Stimulated activated CD8-positive, alpha-beta memory T cell treated with anti-CD3 and anti-CD28 coated beads, Interleukin-2, amount 100 ng/mL, for 48 hours (primary cell): Measurements from ENCODE around the gene FMNL1.

Source experiments
- DNase-seq, 2 donors: peaks; one replicate each; pipeline ENCODE4 v3.0.0-alpha.2; 2020; ENCODE audit warnings: low read depth in 2 of 2

Gene FMNL1

GRCh38 chr17:45258981-45259380, 37.3 kb downstream of the FMNL1 start:
- no peak for DNase-seq

DNA sequence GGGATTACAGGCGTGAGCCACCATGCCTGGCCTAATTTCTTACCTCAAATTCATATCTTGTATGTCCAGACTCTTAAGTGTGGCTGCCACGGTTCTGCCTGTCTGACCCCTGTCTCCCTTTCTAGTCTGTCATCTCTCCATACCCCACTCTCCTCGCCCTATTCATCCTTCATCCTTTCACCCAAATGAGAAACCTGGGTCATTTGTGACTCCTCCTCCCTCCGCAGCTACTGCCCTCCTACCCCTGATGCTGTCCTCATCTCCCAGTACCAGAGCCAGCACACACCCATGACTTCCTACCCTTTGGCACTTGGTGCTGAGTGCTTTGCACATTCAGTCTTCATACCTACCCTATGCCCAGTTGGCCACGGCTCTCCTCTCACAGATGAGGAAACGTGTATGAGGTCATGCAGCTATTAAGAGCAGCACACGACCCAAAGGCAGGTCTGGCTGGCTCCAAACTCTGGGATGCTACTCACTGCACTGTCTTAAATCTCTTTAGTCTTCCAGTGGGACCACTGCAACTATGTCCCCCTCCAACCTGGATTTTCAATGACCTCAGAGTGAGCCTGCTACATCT, 38.6 kb downstream of the FMNL1 start:
- DNase-seq = no peak

GRCh38 chr17:45261577-45262515, 40.2 kb downstream of the FMNL1 start, which contains the start of gene SPATA32:
TSS of gene SPATA32 (minus strand) at chr17:45262094. CDS start at chr17:45262016, 78 bp downstream.
- peak; percentile 61 to 70 for DNase-seq

DNA sequence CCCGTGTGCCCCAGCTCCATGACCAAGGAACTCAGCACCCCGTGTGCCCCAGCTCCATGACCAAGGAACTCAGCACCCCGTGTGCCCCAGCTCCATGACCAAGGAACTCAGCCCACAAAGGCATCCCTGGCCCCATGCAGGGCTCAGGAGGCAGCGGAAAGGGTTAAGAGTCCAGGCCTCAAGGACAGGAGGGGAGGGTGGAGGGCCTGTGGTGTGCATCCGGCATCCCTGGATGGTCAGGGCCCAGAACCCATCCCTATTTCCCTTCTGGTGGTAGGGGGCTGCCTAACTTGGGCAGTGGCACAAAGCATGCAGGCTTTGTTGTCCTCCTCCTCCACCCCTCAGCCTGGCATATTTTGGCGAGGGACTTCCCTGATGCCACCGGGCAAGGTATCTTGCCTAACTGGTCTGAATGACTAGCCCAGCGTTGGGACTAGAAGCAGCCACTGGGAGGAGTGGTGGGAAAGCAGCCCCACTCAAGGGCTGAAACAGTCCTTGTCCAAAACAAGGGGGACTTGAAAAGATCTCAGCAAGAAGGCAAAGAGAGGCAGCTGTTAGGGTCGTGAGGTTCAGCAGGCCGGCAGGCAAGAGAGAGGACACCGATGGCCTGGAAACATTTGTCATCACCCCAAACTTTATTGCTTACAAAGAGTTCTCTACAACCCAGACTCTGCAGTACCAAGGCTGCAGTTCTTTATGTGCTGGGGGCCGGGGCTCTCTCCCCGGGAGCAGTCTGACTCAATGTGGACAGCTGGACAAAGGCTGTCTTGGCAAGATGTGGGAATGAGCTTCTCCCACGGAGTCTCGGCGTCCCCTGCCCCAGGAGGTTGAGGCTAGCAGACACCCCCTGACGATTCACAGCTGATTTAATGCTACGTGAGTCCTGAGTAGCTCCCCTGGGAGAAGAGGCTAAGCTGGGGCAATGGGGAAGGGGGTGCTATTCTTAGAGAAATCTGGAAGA, 41.1 kb downstream of the FMNL1 start:
- no peak for DNase-seq

DNA sequence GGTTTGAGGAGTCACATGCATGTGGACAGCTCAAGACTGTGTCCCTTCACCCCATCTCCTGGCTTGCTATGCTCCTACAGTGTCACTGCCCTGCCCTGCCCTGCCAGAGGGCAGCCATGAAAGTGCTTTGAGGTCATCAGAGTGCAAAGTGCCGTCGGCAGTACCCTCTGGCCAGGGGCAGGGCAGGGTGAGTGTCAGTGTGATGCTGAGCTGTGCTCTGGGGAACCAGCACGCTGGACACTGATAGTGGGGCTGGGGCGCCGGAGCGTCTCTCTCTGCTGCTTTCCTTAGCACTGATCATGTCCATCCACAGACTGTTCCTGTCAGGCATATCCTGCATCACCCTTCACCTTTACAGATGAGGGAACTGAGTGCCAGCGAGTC, 41.8 kb downstream of the FMNL1 start:
- DNase-seq = no peak

GRCh38 chr17:45264430-45264829, 42.7 kb downstream of the FMNL1 start:
- DNase-seq = no peak

- DNase-seq = no peak
These were observed 43.3 kb downstream of the FMNL1 start for GRCh38 chr17:45264988-45265387.

DNA sequence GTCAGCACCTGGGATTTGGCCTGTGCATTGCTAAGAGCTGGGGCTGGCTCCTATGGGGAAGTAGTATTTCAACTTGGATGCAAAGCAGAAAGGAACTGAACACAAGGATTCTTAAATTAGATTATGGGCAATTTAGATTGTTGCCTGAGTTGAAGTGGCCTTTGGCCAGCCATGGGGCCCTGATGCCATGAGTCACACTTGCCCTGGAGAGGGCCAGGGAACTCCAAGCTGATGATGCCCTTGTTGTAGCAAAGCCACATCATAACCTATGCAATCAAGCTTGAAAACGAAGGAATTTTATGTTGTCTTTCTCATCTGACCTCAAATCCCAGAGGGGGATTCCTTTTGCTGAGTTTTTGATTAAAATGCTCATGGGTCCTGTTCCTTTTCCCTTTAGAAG, 44.1 kb downstream of the FMNL1 start:
- no peak for DNase-seq

DNA sequence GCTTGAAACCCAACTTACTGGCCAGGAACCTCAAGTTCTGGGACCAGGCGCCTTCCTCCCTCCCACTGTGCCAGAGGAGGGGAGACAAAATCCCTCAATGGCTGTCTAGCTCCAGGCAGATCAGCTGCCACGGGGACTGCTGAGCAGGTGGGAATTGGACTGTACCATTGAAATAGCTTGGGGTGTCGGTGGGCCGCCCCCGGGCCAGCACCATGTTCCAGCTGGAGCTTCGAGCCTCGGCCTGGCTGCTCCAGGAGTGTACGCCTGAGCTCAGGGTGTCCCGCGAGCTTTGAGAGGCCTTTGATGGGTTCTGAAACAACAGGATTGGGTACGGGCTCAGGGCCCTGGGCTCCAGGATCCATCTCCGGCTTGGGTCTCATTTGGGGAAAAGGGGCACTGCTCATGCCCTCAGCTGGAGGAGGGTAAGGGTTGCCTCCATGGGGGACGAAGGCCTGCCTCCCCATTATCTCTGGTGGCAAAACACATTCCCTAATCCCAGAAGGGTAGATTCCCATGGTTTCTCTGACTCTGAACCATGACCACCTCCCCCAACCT, 44.8 kb downstream of the FMNL1 start:
- no peak for DNase-seq

GRCh38 chr17:45267436-45268055, 45.9 kb downstream of the FMNL1 start:
- DNase-seq = no peak

DNA sequence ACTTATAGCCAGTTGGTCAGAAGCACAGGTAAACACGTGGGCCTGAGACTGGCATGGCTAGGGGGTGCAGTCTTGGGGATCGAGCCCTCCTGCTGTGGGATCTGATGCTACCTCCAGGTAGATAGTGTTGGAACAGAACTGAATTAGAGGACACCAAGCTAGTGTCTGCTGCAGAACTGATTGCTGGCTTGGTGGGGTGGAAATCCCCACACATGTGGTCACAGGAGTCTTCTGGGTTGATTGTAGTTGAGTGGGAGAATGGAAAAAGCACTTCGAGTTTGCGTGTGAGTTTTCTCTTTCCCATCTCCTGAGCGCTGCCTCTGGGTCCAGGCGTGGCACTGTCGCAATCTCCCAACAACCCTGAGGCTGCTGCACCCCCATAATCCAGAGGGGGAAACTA, 48.2 kb downstream of the FMNL1 start:
- no peak for DNase-seq

DNA sequence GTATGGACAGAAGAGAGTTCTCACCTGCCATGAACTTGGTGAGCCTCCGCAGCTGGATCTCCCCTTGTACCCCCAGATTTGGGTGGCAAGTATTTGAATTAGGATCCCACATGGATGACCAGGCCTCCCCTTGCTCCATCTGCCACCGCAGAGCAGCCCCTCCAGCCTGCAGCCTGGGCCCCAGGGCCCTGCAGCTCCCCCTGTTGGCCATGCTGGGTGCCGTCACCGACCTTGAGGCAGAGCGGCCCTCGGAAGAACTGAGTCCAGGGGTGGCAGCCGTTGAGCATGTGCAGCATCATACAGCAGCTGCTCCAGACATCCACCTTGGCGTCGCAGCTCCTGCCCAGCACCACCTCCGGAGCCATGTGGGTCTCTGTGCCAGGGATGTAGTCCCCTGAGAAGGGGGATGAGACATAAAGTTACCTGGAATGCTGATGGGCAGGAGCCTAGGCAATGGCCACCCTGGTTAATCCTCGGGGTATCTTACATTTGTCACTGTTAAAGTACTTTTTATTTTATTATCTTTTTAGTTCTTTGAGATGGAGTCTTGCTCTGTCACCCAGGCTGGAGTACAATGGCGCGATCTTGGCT, 49.2 kb downstream of the FMNL1 start:
- peak; percentile 34 to 49 for DNase-seq

DNA sequence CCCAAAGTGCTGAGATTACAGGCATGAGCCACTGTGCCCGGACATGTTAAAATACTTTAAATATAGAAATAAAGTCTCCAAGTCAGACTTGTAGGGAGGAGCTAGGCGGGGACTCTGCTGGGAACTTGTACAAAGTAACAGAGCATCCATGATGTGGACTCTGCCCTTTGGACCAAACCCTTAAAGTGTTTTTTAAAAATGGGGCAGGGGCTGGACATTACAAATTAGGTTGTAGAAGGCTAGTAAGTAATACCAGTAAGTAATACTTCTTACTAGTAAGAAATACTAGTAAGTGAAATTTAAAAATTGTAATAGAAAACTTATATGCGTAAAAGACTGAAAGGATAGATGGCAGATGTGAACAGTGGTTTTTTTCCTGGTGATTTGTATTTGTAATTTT, 49.9 kb downstream of the FMNL1 start:
- DNase-seq = no peak

GRCh38 chr17:45273551-45273957, 51.9 kb downstream of the FMNL1 start:
- no peak for DNase-seq

DNA sequence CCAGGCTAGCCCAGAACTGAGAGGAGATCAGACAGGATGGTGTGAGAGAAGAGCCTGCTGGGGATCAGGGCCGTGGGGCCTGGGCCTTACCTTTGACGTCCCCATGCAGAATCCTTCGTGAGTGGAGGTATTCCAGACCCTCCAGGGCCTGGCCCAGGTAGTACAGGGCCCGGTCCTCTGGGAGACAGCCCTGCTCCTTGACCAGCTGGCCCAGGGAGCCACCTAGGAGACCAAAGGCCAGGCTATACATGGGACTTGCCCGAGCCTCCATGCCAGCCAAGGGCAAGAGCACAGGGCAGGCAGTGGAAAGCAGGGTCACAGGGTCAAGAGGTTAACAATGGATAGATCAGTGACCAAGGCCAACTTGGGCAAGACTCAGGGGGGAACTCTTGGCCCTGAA, 52.3 kb downstream of the FMNL1 start:
- no peak for DNase-seq

- no peak for DNase-seq
These were observed 54.3 kb downstream of the FMNL1 start for GRCh38 chr17:45276031-45276430.

GRCh38 chr17:45277216-45277849, 55.6 kb downstream of the FMNL1 start:
- peak; percentile 78 to 84 for DNase-seq

DNA sequence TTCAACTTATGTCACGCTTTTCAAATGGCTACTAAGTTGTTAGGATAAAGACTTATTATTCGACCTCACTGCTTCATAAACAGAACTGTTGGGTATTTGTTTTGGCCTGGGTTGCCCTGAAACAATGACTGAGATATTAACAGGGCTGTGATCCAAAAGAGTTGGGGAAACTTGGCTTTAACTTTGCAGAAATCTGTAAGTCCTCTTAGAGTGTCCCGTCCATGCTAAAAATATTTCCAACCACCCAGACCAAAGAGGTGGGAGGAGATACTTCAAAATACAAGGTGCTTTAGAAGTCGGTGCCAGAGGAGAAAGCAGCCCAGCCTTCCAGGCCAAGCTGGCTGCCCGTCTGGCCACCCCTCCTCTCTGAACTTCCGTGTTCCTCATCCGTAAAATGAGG, 56.3 kb downstream of the FMNL1 start:
- no peak for DNase-seq

- DNase-seq = no peak
These were observed 58.2 kb downstream of the FMNL1 start for GRCh38 chr17:45279898-45280297.
